GM21447 (cell line): ENCODE measurements around the gene SPAST.
"Not testable (repeated sequence)": the region's sequence is repeated elsewhere in the genome, so short reads cannot be mapped to it uniquely, and the experiment has no call there.

Source experiments
- ATAC-seq: cut with Tn5 transposase; IDR thresholded peaks from one replicate; pipeline ENCODE4 v1.9.1; 2021; ENCODE audit not compliant: unreplicated experiment

SPAST gene

DNA sequence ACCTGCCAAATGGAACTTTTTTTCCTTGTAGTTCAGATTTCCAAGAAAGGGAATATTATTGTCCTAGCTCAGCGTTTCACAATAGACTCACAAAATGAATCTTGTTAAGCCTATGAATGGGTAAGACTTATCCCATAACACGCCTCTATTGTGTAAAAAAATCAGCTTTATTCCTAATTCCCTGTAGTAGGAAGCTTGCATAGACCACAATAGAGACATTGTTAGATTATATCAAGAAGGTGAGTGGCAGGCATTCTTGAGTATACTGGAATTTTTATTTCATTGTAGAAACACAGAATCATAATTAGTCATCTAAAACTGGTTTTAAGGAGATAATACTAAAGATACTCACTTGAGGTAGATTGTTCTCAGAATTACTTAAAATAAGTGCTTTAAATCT, 55.8 kb downstream of the SPAST start:
- no peak for ATAC-seq

DNA sequence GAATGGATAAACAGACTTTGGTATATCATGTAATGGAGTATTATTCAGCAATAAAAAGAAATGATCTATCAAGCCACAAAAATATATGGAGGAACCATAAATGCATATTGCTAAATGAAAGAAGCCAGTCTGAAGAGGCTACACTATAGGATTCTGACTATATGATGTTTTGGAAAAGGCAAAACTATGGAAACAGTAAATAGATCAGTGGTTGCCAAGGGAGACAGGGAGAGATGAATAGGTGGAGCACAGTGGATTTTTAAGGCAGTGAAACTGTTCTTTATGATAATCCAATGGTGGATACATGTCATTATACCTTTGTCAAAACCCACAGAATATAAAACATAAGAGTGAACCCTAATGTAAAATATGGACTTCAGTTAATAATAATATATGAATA, 61.3 kb downstream of the SPAST start:
- no peak for ATAC-seq

DNA sequence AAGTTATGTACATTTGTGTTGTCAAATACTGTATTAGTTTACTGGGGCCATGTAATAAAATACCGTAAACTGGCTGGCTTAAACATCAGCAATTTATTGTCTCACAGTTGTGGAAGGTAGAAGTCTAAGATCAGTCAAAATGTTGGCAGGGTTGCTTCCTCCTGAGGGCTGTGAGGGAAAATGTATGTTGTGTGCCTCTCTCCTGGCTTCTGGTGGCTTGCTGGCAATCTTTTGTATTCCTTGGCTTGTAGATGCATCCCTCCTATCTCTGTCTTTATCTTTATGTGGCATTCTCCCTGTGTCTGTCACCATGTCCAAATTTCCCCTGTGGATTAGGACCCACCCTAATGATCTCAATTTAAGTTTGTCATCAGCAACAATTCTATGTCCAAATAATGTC, 65.3 kb downstream of the SPAST start:
- no peak for ATAC-seq

DNA sequence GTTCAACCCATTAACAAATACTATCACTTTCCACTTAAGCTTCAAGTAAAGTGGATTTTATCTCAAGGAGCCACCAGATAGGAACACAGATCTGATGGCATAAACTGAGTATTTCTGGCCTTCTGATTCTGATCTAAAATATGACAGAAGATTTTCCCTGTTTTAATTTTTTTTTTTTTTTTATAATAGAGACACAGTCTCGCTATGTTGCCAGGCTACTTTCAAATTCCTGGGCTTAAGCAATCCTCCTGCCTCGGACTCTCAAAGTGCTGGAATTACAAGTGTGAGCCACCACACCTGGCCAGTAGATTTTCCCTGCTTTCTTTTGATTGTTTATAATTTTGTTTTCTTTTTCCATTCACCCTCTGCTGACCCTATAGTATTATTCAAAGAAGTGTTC, 65.7 kb downstream of the SPAST start:
- ATAC-seq: no peak

DNA sequence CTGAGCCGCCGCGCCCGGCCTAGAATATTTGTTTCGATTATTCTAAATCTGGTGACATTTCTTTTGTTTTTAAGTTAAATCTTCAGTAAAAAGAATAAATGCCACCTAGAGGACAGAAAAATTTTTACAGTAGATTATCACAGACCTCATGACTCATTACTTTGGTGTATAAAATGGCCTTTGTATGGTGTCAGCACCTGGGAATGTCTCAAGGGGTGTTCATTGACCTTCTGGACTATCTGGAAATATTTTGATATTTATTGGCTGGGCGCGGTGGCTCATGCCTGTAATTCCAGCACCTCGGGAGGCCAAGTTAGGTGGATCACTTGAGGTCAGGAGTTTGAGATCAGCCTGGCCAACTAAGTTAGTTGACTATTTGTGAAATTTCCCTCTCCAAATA, 72.1 kb downstream of the SPAST start:
- no peak for ATAC-seq

DNA sequence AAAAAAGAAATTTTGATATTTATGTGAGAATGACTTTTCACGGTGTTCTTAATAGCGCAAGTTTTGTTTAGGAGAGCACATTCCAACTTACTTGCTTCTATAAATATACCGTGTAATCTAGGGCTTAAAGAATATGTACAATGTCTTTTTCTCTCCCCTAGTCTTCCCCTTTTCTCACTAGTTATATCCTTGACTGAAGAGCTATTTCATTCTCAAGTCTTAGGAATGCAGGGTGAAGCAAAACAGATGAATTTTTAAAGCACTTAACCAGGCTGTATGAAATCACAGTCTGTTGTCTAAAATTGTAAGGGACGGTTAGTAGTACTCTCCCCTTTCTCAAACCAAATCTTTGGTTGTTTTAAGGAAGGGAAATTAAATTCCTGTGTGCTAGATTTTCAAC, 72.7 kb downstream of the SPAST start:
- no peak for ATAC-seq

DNA sequence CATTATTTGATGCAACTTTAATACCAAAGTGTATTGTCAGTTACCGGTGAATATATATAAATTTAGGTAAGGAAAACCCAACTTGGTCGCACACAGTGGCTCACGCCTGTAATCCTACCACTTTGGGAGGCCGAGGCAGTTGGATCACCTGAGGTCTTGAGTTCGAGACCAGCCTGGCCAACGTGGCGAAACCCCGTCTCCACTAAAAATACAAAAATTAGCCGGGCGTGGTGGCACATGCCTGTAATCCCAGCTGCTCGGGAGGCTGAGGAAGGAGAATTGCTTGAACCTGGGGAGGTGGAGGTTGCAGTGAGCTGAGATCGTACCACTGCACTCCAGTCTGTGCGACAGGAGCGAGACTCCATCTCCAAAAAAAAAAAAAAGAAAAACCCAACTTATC, 88.2 kb downstream of the SPAST start:
- not testable (repeated sequence) for ATAC-seq

DNA sequence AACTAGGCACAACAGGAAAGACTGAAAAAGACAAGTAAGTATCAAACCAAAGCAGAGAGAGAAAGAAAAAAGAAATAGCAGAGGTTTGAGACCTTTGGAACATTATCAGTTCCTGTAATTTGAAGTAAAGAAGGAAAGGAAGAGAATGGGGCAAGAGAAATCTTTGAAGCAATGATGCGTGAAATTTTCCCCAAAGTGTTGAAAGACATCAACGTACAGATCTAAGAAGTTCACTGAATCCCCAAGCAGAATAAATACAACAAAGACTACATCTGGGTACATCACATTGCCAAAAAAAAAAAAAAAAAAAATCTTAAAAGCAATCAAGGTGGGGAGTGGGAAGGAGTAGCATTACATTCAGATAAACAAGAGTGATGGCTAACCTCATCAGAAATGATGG, 96.3 kb downstream of the SPAST start:
- ATAC-seq: no peak

DNA sequence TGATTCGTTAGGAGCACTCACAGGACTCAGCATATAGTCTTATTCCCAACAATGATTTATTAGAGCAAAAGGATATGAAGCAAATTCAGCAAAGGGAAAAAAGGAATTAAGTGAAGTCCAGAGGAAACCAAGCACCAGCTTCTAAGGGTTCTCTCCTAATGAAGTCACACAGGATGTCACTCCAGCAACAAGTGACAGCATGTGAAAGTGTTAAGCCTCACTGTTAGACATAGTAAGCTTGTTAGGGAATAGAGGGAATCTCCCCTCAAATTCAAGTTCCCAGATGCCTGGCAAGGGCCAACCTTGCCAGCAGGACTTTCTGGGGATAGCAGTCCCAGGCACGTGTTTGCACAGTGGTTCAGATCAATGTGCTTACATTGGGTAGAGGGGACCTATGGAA, 97.9 kb downstream of the SPAST start:
- ATAC-seq: no peak

DNA sequence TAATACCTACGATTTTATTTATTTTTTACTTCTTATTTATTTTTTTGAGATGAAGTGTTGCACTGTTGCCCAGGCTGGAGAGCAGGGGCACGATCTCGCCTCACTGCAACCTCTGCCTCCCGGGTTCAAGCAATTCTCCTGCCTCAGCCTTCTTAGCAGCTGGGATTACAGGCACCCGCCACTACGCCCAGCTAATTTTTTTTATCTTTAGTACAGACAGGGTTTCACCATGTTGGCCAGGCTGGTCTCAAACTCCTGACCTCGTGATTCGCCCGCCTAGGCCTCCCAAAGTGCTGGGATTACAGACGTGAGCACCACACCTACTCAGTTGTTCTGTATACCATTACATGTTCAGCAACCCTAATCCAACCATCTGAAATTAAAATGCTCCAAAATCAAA, 100.9 kb downstream of the SPAST start:
- ATAC-seq: not testable (repeated sequence)

DNA sequence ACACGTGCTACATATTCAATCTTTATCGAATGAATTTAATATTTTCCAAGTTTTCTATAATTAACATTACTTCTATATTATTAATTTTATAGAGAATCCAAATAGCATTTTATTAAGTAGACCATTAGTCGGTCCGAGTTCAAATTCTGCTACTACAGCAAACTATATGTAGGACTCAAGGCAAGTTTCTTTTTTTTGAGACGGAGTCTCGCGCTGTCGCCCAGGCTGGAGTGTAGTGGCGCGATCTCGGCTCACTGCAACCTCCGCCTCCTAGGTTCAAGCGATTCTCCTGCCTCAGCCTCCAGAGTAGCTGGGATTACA, 101.6 kb downstream of the SPAST start:
- ATAC-seq: not testable (repeated sequence)

DNA sequence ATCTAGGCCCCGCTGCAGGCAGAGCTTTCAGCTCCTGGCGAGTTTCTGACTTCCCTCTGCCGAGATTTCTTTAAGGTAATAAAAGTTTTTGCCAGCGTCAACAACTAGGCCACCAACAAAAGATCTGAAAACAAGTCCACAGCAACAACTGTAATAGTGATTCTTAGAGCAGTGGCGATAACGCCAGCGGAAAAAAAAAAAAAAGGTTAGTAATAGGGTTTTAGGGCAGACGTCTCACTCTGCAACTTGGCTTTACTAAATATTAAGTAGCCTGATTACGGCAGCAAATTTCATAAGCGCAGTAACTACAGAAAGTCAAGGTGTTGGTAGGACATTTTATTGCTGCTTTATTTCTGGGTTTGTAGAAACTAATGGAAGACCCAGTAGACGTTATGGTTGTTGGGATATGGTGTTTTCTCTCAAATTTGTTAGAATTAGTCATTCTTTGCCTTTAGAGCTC, 102.8 kb downstream of the SPAST start:
- ATAC-seq: no peak

DNA sequence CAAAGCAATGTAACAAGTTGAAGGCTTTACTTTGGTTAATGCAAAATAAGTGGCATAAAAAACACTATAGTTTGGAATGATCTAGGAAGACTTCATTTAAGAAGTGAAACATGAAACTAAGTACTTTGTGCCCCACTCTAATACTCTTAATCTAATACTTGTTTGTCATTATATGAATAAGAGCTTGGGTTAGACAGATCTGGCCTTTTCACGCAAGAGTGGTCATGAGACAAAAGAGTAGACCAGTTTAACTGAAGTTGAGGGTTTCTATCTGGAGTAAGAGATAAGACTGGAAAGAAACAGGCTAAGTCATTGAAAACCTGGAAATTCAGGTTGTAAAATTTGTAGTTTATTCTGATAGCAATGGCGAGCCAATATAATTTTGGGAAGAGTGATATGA, 105.2 kb downstream of the SPAST start:
- no peak for ATAC-seq

DNA sequence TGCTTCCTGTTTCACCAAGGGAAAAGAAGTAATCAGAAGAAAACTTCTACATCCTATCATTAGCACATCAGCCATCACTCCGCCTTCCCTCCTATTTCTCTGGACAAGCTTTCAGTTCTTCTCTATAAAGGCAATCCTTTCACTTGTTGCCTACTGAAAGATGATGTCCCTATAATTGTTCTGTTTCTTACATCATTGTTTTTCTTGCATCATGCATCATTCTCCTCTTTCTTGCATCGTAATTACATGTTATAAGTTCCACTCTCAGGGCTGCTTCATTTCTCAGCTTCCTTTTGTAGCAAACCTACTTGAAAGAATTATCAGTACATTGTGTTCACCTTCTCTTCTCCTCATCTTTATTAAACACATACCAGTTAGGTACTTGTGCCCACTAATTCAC, 109.5 kb downstream of the SPAST start:
- no peak for ATAC-seq

DNA sequence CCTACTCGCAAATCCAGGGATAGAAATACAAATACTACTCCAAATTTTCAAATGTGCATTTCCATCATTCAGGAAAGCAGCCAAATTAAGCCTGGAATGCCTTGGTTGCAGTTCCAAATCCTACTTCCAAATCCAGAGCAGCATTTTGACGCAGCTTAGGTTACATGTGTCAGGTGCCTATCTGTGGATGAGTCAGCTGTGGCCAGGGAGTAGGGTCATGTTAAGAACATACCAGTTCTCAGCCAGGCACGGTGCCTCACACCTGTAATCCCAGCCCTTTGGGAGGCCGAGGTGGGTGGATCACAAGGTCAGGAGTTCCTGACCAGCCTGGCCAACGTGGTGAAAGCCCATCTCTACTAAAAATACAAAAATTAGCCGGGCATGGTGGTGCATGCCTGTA, 119.3 kb downstream of the SPAST start:
- ATAC-seq: no peak

DNA sequence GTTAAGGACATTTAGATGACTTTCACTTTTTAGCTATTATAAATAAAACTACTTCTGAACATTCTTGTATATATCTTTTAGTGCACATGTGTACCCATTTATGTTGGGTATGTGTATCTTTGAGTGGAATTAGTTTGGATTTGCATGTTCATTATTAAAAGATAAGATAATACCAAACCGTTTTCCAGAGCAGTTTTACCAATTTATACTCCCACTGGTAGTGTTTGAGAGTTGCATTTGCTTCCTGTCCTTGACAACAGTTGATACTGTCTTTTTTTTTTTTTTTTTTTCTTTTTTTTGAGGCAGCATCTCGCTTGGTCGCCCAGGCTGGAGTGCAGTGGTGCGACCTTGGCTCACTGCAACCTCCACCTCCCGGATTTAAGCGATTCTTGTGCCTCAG, 125.7 kb downstream of the SPAST start:
- ATAC-seq: no peak

DNA sequence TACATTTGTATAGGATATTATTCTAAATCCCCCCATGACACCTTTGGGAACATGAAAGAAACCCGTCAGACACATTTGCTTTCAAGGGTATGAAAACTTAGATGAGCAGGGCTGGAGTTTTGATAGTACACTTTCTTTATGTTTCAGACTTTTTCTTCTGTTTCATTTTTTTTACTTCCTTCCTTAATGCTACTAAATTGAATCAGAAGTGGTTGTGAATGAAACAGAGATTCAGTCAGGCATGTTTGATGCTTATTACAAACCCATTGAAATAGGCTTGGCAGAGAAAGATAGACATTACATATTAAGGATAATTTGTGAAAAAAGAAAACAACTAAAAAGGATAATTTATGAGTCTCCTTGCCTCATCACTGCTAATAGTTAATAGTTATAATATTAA, 129.1 kb downstream of the SPAST start:
- ATAC-seq: no peak

DNA sequence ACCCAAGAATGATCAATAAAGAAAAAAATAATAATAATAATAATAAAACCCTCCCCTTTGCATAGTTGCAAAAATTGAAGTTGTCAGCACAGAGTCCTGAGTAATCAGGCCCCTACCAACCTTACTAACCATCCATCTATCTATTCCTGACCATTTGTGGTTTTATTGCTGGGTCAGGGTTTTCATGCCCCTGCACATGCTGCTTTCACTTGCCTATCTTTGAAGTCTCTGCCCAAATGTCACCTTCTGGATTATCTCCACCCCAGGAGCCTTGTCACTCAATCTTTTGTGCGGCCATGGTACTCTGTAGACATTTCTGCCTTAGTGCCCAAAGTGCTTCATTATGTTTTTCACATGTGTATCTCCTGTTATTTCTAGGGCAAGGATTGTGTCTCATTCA, 137.5 kb downstream of the SPAST start:
- no peak for ATAC-seq

DNA sequence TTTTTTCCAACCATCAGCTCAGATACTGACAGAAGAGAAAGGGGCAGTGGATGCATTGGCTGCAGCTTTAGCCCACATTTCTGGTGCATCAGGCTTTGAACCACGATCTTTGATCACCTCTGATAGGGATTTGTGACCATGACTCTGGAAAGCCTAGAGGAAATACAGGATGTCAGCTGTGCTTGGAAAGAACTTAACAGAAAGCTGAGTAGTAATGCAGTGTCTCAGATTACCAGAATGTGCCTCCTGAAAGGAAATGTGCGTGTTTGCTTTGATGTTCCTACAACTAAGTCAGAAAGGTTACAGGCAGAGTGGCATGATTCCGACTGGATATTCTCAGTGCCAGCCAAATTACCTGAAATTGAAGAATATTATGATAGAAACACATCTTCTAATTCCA, 140.1 kb downstream of the SPAST start:
- not testable (repeated sequence) for ATAC-seq
